Measurements from ENCODE around the gene FOXE3. TPM values are rescaled to one million over a fixed set of nuclear protein-coding genes. Genes with fewer than 3 reads are reported as not detected.
A peak's percentile ranks its signal among the peaks of the same experiment; 100 is the strongest.

The FOXE3 gene
- total and polyA plus RNA-seq, 7 experiments from 2014 or later, result not detected

DNA sequence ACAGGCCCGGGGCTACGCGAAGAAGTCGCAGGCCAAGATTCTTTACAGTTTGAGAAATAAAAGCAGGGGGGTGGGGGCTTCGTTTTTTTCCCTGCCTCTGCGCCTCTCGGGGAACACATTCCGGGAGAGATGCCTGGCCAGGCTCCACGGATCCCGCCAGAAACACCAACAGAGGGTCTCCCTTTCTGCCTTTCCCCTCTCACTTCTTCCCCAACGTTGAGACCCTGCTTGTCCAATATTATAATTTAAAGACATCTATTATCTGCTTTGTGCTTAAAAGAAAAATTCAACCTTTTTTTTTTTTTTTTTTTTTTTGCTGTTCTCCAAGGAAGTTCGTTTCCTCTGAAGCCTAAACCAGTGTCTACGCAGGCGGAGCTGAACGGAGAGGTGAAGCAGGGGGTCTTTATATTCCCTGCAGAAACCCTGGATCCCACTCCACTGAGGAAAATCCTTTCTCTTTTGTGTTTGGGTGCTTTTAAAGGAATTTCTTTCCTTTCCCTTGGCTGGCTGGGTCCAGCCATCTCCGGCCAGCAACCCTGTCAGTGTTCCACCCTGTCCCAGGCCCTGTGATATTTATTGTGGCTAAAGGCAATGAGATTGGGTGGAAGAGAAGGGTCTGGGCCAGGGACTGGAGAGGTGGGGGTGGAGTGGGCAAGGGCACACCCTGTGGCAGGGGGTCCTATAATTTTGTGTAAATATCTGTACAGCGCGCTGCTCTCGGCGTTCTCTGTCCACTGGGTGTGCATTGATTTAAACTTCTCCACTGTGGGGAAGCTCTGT, 23.9 kb downstream of the FOXE3 start:
- Mint-ChIP-seq H3K4me3 (peak overlapping the region in 6 of 10 donors; percentile 46 to 80 (median 60)), H3K4me1 (peaks cover 0 to 28% (median 22%) of the 10 kb centered on the region in 7 donors), H3K9me3 (peaks cover 0 to 13% (median 5%) of the 10 kb centered on the region in 11 donors), H3K27me3 (peaks cover 0 to 15% (median 2%) of the 10 kb centered on the region in 5 donors), H3K27ac (peak overlapping the region in 1 of 9 donors; percentile 72), H3K36me3 (peaks cover 0 to 2% (median 0%) of the 10 kb centered on the region in 5 donors)
- H3K27me3 ChIP-seq (ENCODE audit: control insufficient read depth in 2 of 2, insufficient read depth in 2 of 2, low read length in 2 of 2), result peaks cover 8 to 27% of the 10 kb centered on the region in 2 donors
- DNase-seq, result no peak
- ChIA-PET CTCF (interaction anchor here (0.6 kb wide), 1 partner anchor 1126 kb away, joined by 5 read pairs; no protein-coding TSS in a partner anchor), POLR2A (no interaction called here)
- H3K4me1 ChIP-seq (ENCODE audit: control insufficient read depth in 2 of 2, insufficient read depth in 2 of 2, low read length in 2 of 2), result peaks cover 19 to 26% of the 10 kb centered on the region in 2 donors
- intact Hi-C loops (cut with micrococcal nuclease), result loop anchor here (5.0 to 10.0 kb wide), 2 partner anchors 263 to 945 kb away; no protein-coding TSS in a partner anchor
- no peak overlapping the region for H3K27ac ChIP-seq (ENCODE audit: low read depth, low read length)
- no peak for ATAC-seq
- no peak overlapping the region for H3K4me3 ChIP-seq (ENCODE audit: low read length)
- peaks cover 0 to 2% (median 0%) of the 10 kb centered on the region in 3 experiments for H3K9me3 ChIP-seq (ENCODE audit: control insufficient read depth in 2 of 3, low read length in 3 of 3)
- no peaks in the 10 kb centered on the region for H3K36me3 ChIP-seq (ENCODE audit: control insufficient read depth in 2 of 3, insufficient read depth in 3 of 3, low read length in 3 of 3)

GRCh38 chr1:47440599-47441081, 24.6 kb downstream of the FOXE3 start:
- Mint-ChIP-seq H3K4me3 (no peak overlapping the region), H3K9me3 (peaks cover 0 to 15% (median 5%) of the 10 kb centered on the region in 11 donors), H3K27me3 (peaks cover 0 to 10% (median 8%) of the 10 kb centered on the region in 5 donors), H3K36me3 (no peaks in the 10 kb centered on the region), H3K4me1 (peaks cover 0 to 34% (median 22%) of the 10 kb centered on the region in 7 donors), H3K27ac (no peak overlapping the region)
- ChIA-PET POLR2A (no interaction called here), CTCF (interaction anchor here (0.6 kb wide), 2 partner anchors 99 to 1127 kb away, joined by 3 to 5 read pairs; no protein-coding TSS in a partner anchor)
- intact Hi-C loops (cut with micrococcal nuclease), result no loop called here
- no peak for ATAC-seq
- Histone ChIP-seq H3K27me3 (ENCODE audit: control insufficient read depth in 2 of 2, insufficient read depth in 2 of 2, low read length in 2 of 2) (peaks cover 8 to 33% of the 10 kb centered on the region in 2 donors), H3K4me1 (ENCODE audit: control insufficient read depth in 2 of 2, insufficient read depth in 2 of 2, low read length in 2 of 2) (peaks cover 21 to 28% of the 10 kb centered on the region in 2 donors), H3K27ac (ENCODE audit: low read depth, low read length) (no peak overlapping the region), H3K36me3 (ENCODE audit: control insufficient read depth in 2 of 3, insufficient read depth in 3 of 3, low read length in 3 of 3) (no peaks in the 10 kb centered on the region), H3K4me3 (ENCODE audit: low read length) (no peak overlapping the region), H3K9me3 (ENCODE audit: control insufficient read depth in 2 of 3, low read length in 3 of 3) (peaks cover 0 to 7% (median 0%) of the 10 kb centered on the region in 3 experiments)
- DNase-seq, result no peak

DNA sequence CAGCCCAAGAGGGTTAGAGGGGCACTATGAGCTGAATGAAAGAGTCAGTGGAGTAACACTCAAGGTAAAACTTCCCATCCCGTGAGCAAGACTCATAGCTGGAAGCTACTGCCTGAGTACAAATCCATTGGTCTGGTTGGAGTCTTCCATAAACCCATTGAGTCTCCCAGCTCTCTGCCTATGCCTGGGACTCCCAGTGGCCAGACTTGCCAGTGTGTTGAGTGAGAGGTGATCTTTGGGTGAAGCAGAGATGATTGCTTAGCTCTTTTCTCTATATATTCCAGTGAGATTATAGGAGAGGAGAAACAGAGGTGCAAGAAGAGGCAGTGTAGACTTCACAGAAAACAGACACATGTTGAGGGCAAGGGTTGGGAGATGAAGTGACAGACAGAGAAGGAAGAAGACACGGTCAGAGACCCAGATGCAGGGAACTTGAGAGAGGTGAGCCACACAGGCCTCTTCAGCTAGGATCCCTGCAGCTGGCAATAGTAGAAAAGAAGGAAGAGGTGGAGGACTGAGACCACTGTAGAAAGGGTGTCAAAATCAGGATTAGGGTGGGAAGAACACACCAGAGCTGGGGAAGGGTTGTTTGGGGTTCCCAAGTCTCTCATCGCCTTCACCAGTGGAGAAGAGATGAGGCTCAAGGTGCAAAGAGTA, 25.5 kb downstream of the FOXE3 start:
- ChIA-PET CTCF (interaction anchor here (0.6 to 1.4 kb wide), 3 partner anchors 8 to 286 kb away, joined by 3 to 4 read pairs (median 3); no protein-coding TSS in a partner anchor), POLR2A (no interaction called here)
- intact Hi-C loops (cut with micrococcal nuclease), result no loop called here
- no peak overlapping the region for H3K27ac Mint-ChIP-seq
- no peak for ATAC-seq
- peaks cover 11 to 40% of the 10 kb centered on the region in 2 donors for H3K27me3 ChIP-seq (ENCODE audit: control insufficient read depth in 2 of 2, insufficient read depth in 2 of 2, low read length in 2 of 2)
- no peaks in the 10 kb centered on the region for H3K36me3 ChIP-seq (ENCODE audit: control insufficient read depth in 2 of 3, insufficient read depth in 3 of 3, low read length in 3 of 3)
- no peaks in the 10 kb centered on the region for H3K36me3 Mint-ChIP-seq
- peaks cover 0 to 18% (median 3%) of the 10 kb centered on the region in 5 donors for H3K27me3 Mint-ChIP-seq
- peaks cover 0 to 15% (median 5%) of the 10 kb centered on the region in 11 donors for H3K9me3 Mint-ChIP-seq
- no peak overlapping the region for H3K4me3 Mint-ChIP-seq
- peaks cover 0 to 7% (median 0%) of the 10 kb centered on the region in 3 experiments for H3K9me3 ChIP-seq (ENCODE audit: control insufficient read depth in 2 of 3, low read length in 3 of 3)
- H3K4me1 Mint-ChIP-seq, result peaks cover 0 to 30% (median 18%) of the 10 kb centered on the region in 7 donors
- H3K4me1 ChIP-seq (ENCODE audit: control insufficient read depth in 2 of 2, insufficient read depth in 2 of 2, low read length in 2 of 2), result peaks cover 17 to 20% of the 10 kb centered on the region in 2 donors
- DNase-seq, result no peak
- no peak overlapping the region for H3K4me3 ChIP-seq (ENCODE audit: low read length)
- no peak overlapping the region for H3K27ac ChIP-seq (ENCODE audit: low read depth, low read length)

GRCh38 chr1:47442202-47442601, 26.1 kb downstream of the FOXE3 start:
- Mint-ChIP-seq H3K4me1 (peaks cover 0 to 28% (median 17%) of the 10 kb centered on the region in 7 donors), H3K9me3 (peaks cover 0 to 15% (median 5%) of the 10 kb centered on the region in 11 donors), H3K27me3 (peaks cover 0 to 25% (median 3%) of the 10 kb centered on the region in 5 donors), H3K27ac (no peak overlapping the region), H3K36me3 (no peaks in the 10 kb centered on the region), H3K4me3 (no peak overlapping the region)
- Histone ChIP-seq H3K36me3 (ENCODE audit: control insufficient read depth in 2 of 3, insufficient read depth in 3 of 3, low read length in 3 of 3) (no peaks in the 10 kb centered on the region), H3K4me1 (ENCODE audit: control insufficient read depth in 2 of 2, insufficient read depth in 2 of 2, low read length in 2 of 2) (peaks cover 16 to 17% of the 10 kb centered on the region in 2 donors), H3K27ac (ENCODE audit: low read depth, low read length) (no peak overlapping the region), H3K9me3 (ENCODE audit: control insufficient read depth in 2 of 3, low read length in 3 of 3) (peaks cover 0 to 7% (median 0%) of the 10 kb centered on the region in 3 experiments), H3K27me3 (ENCODE audit: control insufficient read depth in 2 of 2, insufficient read depth in 2 of 2, low read length in 2 of 2) (peaks cover 11 to 45% of the 10 kb centered on the region in 2 donors), H3K4me3 (ENCODE audit: low read length) (no peak overlapping the region)
- intact Hi-C loops (cut with micrococcal nuclease), result no loop called here
- ChIA-PET CTCF (interaction anchor here (1.0 to 1.4 kb wide), 2 partner anchors 8 to 285 kb away, joined by 3 to 4 read pairs; no protein-coding TSS in a partner anchor), POLR2A (no interaction called here)
- DNase-seq, result no peak
- no peak for ATAC-seq

DNA sequence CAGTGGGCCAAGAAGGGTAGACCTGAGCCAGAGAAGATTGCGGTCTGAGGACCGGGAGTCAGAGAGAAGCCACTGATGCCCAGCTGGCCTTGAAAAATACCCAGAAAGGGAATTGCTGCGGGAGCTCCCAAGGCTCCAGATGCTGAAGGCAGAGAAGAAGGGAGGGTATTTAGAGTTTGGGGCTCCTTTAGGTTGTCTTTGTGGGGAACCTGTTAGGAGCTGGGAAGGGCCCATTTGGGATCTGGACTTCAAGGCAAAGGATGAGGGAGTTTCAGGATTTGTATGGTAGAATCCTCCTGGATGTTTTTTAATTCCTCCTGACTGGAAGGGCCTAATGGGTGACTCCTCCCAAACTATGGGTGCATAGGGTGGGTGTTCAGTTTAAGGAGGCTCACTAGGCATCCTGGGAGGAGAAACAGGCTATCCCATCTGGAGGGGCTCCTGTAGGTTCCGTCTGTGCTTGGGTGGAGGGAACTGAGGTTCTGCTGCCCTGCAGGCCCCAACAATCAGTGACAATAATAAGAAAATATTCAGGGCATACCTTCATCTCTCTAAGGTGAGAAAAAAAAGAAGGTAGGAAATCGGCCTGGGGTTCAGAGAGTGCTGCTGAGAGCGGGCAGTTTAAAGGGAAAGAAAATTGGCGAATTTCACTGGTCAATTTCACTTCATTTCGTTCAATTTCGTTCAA, 26.9 kb downstream of the FOXE3 start:
- ChIA-PET CTCF (interaction anchor here (1.0 kb wide), 1 partner anchor 9 kb away, joined by 4 read pairs; no protein-coding TSS in a partner anchor), POLR2A (no interaction called here)
- Histone ChIP-seq H3K27me3 (ENCODE audit: control insufficient read depth in 2 of 2, insufficient read depth in 2 of 2, low read length in 2 of 2) (peaks cover 13 to 50% of the 10 kb centered on the region in 2 donors), H3K27ac (ENCODE audit: low read depth, low read length) (no peak overlapping the region), H3K4me3 (ENCODE audit: low read length) (no peak overlapping the region), H3K4me1 (ENCODE audit: control insufficient read depth in 2 of 2, insufficient read depth in 2 of 2, low read length in 2 of 2) (peaks cover 16 to 17% of the 10 kb centered on the region in 2 donors), H3K9me3 (ENCODE audit: control insufficient read depth in 2 of 3, low read length in 3 of 3) (peaks cover 0 to 7% (median 0%) of the 10 kb centered on the region in 3 experiments), H3K36me3 (ENCODE audit: control insufficient read depth in 2 of 3, insufficient read depth in 3 of 3, low read length in 3 of 3) (no peaks in the 10 kb centered on the region)
- peaks cover 0 to 28% (median 17%) of the 10 kb centered on the region in 7 donors for H3K4me1 Mint-ChIP-seq
- H3K9me3 Mint-ChIP-seq, result peaks cover 0 to 15% (median 5%) of the 10 kb centered on the region in 11 donors
- H3K4me3 Mint-ChIP-seq, result no peak overlapping the region
- intact Hi-C loops (cut with micrococcal nuclease), result no loop called here
- ATAC-seq, result no peak
- DNase-seq, result no peak
- peak overlapping the region in 1 of 9 donors; percentile 56 for H3K27ac Mint-ChIP-seq
- H3K27me3 Mint-ChIP-seq, result peaks cover 0 to 32% (median 6%) of the 10 kb centered on the region in 5 donors
- no peaks in the 10 kb centered on the region for H3K36me3 Mint-ChIP-seq
